ENCODE measurements around the gene EGFR. TPM values are rescaled to one million over a fixed set of nuclear protein-coding genes. Genes with fewer than 3 reads are reported as not detected.

The EGFR gene
- total RNA-seq, 1 experiment from 2014 or later, result 3.1 TPM

DNA sequence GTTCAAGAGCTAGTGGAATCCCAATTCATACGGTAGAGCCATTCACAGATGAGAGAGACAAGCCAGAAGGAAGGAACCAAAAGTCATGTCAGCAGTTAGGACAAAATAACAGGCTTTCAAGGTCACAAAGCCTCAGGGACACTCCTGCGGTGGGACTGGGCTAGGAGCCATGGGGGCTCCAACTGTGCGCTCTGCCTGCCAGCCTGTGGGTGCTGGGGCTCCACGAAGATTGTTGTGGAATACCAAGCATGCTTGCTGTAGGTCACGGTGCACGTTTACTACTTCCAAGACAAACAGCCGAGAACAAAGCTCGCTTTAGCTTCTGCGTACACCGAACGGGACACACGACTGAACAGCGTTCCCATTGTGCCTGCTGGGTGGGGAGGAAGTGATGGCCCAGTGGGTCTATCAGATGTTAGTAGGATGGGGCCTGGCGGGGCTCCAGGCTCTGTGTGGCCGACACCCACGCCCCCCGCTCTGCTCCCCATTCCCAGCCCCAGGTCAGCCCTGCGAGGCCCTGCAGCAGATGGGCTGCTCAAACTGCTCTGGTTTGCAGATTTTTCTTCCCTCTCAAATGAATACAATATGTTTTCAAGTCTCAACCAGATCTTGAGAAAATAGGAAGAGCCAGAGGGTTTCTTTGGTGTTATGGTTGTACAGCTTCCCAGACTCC is 158.9 kb downstream of the EGFR start:
- DNase-seq, result no peak
- Histone ChIP-seq H3K27me3 (ENCODE audit: control insufficient read depth, insufficient read depth, low read length) (no peaks in the 10 kb centered on the region), H3K36me3 (replicated peaks; ENCODE audit: control insufficient read depth, insufficient read depth, low read length) (no peaks in the 10 kb centered on the region), H3K4me3 (ENCODE audit: insufficient read depth, low read depth, low read length) (no peak overlapping the region)

DNA sequence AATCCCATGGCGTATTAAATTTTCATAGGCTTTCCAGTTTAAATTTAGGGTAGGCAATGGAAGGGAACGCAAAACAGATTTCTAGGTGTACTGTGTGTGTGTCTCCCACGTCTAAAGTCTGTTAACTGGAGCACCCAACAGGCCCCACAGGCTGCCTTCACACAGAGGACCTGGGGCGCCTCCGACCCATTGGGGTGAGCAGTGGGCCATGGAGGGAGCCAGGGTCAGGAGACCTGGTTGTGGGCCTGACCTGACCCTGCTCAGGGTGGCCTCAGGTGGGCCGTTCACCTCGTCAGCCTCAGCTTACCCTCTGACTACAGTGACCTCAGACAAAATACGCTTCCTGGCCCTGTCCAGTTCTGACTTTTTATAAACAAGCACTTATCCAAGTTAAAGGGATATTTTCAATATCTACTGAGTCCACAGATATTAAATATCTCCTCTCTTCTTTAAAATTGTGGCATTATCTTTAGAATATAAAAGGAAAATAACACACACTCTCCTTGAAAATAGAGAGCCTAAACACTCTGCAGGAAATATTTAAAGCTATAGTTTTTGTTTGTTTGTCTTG is 159.6 kb downstream of the EGFR start:
- DNase-seq, result no peak
- no peaks in the 10 kb centered on the region for H3K36me3 ChIP-seq (replicated peaks; ENCODE audit: control insufficient read depth, insufficient read depth, low read length)
- no peaks in the 10 kb centered on the region for H3K27me3 ChIP-seq (ENCODE audit: control insufficient read depth, insufficient read depth, low read length)
- H3K4me3 ChIP-seq (ENCODE audit: insufficient read depth, low read depth, low read length), result no peak overlapping the region

DNA sequence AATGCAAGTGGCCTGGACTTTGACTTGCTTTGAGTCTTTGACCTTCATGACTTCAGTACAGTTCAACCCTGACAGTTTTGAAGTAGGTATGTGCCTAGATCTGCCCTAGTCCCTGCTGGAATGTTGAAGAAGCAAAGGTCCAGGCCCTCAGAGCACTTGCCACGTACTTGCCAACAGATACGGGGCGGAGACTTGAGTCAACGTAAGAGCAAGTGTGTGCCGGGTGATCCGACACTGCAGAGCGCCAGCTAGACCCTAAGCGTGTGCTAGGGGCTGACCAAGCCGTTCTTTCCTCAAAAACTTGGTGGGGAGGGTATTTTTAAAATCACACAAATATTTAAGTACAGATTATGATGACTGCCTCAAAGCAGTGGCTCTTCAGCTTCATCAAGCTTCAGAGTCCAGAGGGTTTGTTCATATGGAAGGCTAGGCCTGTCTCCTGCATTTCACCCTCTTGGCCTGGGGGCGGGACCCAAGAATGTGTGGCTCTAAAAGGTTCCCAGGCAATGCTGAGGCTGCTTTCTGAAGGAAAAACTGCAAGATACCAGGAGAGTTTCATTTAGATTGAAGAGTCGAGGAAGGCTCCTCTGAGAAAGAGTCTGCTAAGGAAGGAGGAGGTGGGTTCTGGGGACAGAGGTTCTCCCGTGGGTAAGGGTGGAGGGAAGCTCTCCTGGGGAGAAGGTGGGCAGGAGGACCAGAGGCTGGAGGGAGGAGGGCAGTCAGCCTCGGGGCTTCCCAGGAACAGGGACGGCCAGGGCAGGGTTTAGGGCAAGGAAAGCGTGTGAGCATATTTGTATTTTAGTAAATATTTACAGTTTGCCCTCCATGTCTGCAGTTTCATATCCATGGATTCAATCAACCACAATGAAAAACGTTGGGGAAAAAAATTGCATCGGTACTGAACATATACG is 160.3 kb downstream of the EGFR start:
- no peak for DNase-seq
- Histone ChIP-seq H3K4me3 (ENCODE audit: insufficient read depth, low read depth, low read length) (no peak overlapping the region), H3K36me3 (replicated peaks; ENCODE audit: control insufficient read depth, insufficient read depth, low read length) (no peaks in the 10 kb centered on the region)

DNA sequence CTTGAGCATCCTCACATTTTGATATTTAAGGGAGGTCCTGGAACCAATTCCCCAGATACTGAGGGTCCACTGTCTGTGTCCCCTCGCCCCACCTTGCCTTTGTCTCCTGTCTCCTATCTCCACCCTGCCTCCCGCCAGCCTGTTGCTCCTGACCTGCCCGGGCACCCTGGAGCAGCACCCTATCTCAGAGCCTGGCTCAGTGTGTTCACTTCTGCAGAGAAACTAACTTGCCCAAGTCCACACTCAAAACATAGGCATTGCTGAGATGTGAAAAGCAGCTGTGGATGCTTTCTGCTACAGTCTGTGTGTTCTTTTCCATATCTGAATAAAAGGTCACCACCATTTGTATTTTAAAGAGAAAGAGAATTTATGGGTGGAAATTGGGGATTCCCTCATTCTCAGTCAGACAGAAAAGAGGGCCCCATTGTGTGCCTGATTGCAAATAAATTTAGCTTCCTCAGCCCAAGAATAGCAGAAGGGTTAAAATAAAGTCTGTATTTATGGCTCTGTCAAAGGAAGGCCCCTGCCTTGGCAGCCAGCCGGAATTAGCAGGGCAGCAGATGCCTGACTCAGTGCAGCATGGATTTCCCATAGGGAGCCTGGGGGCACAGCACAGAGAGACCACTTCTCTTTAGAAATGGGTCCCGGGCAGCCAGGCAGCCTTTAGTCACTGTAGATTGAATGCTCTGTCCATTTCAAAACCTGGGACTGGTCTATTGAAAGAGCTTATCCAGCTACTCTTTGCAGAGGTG is 161.3 kb downstream of the EGFR start:
- no peak for DNase-seq
- H3K4me3 ChIP-seq (ENCODE audit: insufficient read depth, low read depth, low read length), result no peak overlapping the region
- no peaks in the 10 kb centered on the region for H3K36me3 ChIP-seq (replicated peaks; ENCODE audit: control insufficient read depth, insufficient read depth, low read length)
- no peaks in the 10 kb centered on the region for H3K27me3 ChIP-seq (ENCODE audit: control insufficient read depth, insufficient read depth, low read length)

More for the DNA sequence above, 160.3 kb downstream of the EGFR start:
- H3K27me3 ChIP-seq (ENCODE audit: control insufficient read depth, insufficient read depth, low read length), result no peaks in the 10 kb centered on the region

DNA sequence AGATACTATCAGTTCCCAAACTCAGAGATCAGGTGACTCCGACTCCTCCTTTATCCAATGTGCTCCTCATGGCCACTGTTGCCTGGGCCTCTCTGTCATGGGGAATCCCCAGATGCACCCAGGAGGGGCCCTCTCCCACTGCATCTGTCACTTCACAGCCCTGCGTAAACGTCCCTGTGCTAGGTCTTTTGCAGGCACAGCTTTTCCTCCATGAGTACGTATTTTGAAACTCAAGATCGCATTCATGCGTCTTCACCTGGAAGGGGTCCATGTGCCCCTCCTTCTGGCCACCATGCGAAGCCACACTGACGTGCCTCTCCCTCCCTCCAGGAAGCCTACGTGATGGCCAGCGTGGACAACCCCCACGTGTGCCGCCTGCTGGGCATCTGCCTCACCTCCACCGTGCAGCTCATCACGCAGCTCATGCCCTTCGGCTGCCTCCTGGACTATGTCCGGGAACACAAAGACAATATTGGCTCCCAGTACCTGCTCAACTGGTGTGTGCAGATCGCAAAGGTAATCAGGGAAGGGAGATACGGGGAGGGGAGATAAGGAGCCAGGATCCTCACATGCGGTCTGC is 162.2 kb downstream of the EGFR start:
- H3K36me3 ChIP-seq (replicated peaks; ENCODE audit: control insufficient read depth, insufficient read depth, low read length), result no peaks in the 10 kb centered on the region
- no peak for DNase-seq
- H3K27me3 ChIP-seq (ENCODE audit: control insufficient read depth, insufficient read depth, low read length), result no peaks in the 10 kb centered on the region
- no peak overlapping the region for H3K4me3 ChIP-seq (ENCODE audit: insufficient read depth, low read depth, low read length)

DNA sequence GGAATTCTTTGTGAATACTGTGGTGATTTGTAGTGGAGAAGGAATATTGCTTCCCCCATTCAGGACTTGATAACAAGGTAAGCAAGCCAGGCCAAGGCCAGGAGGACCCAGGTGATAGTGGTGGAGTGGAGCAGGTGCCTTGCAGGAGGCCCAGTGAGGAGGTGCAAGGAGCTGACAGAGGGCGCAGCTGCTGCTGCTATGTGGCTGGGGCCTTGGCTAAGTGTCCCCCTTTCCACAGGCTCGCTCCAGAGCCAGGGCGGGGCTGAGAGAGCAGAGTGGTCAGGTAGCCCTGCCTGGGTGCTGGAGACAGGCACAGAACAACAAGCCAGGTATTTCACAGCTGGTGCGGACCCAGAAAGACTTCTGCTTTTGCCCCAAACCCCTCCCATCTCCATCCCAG is 162.9 kb downstream of the EGFR start:
- Histone ChIP-seq H3K36me3 (replicated peaks; ENCODE audit: control insufficient read depth, insufficient read depth, low read length) (no peaks in the 10 kb centered on the region), H3K27me3 (ENCODE audit: control insufficient read depth, insufficient read depth, low read length) (no peaks in the 10 kb centered on the region), H3K4me3 (ENCODE audit: insufficient read depth, low read depth, low read length) (no peak overlapping the region)
- no peak for DNase-seq

DNA sequence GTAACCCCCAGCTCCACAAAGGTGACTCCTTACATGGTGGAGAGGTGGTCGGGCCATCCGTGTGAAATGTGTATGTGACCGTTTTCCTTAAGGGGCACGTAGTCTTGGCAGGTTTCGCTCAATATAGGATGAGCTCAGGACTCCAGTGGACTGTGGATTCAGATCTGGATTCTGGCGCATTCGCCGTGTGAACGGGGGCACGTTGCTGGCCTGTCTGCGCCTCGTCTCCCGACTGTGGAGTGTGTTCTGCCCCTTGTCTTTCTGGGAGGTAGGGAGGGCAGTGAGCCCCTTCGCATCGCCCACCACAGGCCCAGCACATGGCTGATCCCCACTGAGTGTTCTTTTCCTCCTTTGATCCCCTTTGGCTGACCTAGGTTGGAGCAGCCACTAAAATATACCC is 165.1 kb downstream of the EGFR start:
- H3K4me3 ChIP-seq (ENCODE audit: insufficient read depth, low read depth, low read length), result no peak overlapping the region

DNA sequence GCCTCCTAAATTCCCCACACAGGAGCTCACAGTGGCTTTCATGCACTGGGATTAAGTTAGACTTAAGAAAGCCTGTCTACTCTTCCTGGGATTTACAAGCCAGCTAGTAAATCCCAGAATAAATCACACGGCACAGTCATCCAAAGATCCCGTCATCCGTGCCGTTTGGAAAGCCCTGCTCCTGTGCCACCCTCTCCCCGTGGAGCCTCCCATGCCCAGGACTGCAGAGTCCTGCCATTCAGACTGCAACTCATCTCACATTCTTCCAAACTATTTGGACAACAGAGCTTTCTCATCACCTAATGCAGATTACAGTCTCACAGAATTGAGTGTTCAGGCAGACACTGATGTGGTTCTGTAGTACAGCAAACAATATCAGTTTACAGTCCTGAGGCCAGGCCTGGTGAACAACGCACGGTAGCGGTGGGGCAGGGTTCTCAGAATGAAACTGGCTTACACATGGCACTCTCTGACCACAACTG is 166.5 kb downstream of the EGFR start:
- DNase-seq, result no peak
- no peak overlapping the region for H3K4me3 ChIP-seq (ENCODE audit: insufficient read depth, low read depth, low read length)

More for the DNA sequence above, 165.1 kb downstream of the EGFR start:
- Histone ChIP-seq H3K36me3 (replicated peaks; ENCODE audit: control insufficient read depth, insufficient read depth, low read length) (no peaks in the 10 kb centered on the region), H3K27me3 (ENCODE audit: control insufficient read depth, insufficient read depth, low read length) (no peaks in the 10 kb centered on the region; the same call in 1 of the 2 replicates)
- DNase-seq, result no peak

DNA sequence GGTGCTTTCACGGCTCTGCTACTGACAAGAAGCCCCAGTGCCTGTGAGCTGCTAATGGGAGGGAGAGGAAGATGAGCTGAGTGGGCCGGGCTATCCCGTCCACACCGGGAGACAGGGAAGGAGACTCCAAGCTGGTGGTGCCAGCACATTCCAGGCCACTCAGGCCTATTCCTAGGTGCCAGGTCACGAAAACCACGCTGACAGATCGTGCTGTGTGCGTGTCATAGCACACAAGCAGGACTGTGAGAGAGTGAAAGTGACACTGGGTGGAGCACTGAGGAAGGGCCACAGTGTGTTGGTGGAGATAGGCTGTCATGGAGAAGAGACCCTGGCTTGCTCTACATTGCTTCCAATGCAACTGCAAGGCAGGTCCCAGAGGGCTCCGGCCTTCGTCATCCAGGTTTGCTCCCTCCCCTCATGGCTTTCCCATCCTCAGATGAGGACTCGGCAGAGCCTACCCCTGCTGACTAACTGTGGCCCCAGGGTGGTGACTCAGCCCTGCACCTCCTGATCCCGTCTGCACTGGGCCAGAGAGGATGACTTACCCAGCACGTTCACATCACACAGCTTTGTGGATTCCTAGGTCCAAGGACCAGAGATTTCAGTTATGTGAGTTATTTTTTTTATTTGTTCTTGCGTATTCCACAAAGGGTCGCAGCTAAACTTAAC is 167.3 kb downstream of the EGFR start:
- no peak overlapping the region for H3K4me3 ChIP-seq (ENCODE audit: insufficient read depth, low read depth, low read length)
- no peaks in the 10 kb centered on the region; the same call in 1 of the 2 replicates for H3K27me3 ChIP-seq (ENCODE audit: control insufficient read depth, insufficient read depth, low read length)
- no peak for DNase-seq
- no peaks in the 10 kb centered on the region for H3K36me3 ChIP-seq (replicated peaks; ENCODE audit: control insufficient read depth, insufficient read depth, low read length)

More for the DNA sequence above, 166.5 kb downstream of the EGFR start:
- Histone ChIP-seq H3K36me3 (replicated peaks; ENCODE audit: control insufficient read depth, insufficient read depth, low read length) (no peaks in the 10 kb centered on the region), H3K27me3 (ENCODE audit: control insufficient read depth, insufficient read depth, low read length) (no peaks in the 10 kb centered on the region; the same call in 1 of the 2 replicates)

DNA sequence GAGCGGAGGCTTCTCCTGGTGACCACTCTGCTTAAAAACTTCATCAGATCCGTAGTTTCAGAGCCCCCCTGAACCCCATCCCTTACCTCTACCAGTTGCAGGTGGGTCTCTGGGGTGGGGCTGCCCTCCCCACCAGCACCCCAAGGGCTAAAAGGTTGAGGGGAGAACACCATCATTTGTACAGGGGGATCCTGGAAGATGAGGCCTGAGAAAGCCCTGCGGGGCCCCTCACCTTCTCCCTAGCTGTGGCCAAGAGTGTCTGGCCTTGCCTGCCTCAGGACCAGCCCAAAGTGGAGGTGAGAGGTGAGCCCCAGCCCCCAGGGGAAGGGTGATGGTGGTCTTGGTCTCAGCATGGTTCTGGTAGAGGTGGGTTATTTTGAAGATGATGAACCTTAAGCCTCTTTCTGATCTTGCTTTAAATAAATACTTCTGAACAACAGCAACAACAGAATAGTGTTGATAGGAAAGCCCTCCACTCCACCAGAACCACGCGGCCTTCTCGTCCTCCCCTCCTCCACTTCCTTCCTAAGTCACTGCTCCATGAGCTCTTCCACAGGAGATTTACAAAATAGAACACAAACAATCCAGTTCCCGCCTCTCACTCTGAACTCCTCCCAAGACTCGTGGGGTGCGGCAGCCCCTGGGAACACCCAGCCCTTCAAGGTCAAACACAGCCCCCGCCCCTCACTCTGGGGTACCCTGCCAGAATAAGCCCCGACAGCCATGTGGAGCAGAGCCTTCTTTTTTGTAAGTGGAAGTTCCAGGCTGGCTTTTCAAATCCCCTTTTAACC is 169.1 kb downstream of the EGFR start:
- Histone ChIP-seq H3K4me3 (ENCODE audit: insufficient read depth, low read depth, low read length) (no peak overlapping the region), H3K36me3 (replicated peaks; ENCODE audit: control insufficient read depth, insufficient read depth, low read length) (no peaks in the 10 kb centered on the region), H3K27me3 (ENCODE audit: control insufficient read depth, insufficient read depth, low read length) (no peaks in the 10 kb centered on the region; the same call in 1 of the 2 replicates)
- no peak for DNase-seq

DNA sequence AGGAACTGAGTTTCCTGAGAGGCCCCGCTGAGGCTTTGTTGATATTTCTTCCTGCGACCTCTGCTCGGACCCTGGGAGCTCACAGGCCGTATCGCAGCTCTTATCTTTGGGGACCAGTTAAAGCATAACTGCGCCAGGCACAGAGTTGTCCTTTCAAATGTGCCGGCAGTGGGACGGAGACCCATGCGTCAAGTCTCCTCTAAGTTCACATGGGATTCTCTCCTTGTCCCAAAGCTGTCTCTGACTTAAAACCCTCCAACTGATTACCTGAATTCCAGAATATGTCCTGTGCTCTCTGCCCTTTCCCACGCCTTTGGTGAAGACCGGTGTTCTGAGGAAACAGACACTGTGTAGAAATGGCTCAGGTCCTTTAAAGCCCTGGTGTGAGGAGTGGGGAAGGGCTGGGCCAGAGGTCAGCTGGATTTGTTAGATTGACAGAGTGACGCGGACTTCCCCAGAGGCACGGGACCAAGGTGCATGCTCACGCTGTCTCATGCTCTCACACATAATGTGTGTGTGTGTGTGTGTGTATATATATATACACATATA is 169.8 kb downstream of the EGFR start:
- no peaks in the 10 kb centered on the region for H3K36me3 ChIP-seq (replicated peaks; ENCODE audit: control insufficient read depth, insufficient read depth, low read length)
- no peaks in the 10 kb centered on the region; the same call in 1 of the 2 replicates for H3K27me3 ChIP-seq (ENCODE audit: control insufficient read depth, insufficient read depth, low read length)
- no peak overlapping the region for H3K4me3 ChIP-seq (ENCODE audit: insufficient read depth, low read depth, low read length)
- DNase-seq, result no peak

DNA sequence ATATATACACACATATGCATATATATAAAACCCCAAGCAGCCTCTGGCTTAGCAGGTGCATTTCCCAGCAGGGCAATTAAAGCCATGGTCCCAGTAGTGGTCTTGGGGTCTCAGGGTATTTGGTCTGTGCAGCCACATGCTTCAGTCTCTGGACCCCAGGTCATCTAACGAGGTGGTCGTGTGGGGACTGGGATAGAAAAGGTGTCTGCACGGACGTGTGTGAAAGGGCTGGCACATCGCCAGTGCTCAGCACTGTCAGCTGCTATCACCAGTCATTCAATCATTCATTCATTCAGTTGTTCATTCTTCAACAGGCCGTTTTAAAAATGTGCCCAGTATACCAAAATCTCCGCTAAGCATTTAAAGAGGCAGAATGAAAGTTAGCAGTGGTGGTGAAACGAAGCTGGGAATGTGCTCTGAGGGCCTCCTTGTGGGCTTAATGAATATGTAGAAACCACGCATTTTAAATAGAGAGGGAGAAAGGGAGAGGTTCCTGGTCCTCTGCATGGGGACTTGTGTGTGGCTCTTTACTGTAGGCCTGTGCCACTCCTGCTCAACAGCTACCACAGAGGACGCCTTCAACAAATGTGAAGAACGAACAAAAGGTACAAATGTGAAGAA is 170.4 kb downstream of the EGFR start:
- DNase-seq, result no peak
- Histone ChIP-seq H3K27me3 (ENCODE audit: control insufficient read depth, insufficient read depth, low read length) (no peaks in the 10 kb centered on the region; the same call in 1 of the 2 replicates), H3K4me3 (ENCODE audit: insufficient read depth, low read depth, low read length) (no peak overlapping the region), H3K36me3 (replicated peaks; ENCODE audit: control insufficient read depth, insufficient read depth, low read length) (no peaks in the 10 kb centered on the region)
